ENCODE results near the gene KRTAP5-7. TPM values are rescaled to one million over a fixed set of nuclear protein-coding genes. Genes with fewer than 3 reads are reported as not detected.
"Not testable (repeated sequence)": the region's sequence is repeated elsewhere in the genome, so short reads cannot be mapped to it uniquely, and the experiment has no call there.

The KRTAP5-7 gene, protein sequence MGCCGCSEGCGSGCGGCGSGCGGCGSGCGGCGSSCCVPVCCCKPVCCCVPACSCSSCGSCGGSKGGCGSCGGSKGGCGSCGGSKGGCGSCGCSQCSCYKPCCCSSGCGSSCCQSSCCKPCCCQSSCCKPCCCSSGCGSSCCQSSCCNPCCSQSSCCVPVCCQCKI
- not detected for total RNA-seq
- long read RNA-seq, result 0 reads

DNA sequence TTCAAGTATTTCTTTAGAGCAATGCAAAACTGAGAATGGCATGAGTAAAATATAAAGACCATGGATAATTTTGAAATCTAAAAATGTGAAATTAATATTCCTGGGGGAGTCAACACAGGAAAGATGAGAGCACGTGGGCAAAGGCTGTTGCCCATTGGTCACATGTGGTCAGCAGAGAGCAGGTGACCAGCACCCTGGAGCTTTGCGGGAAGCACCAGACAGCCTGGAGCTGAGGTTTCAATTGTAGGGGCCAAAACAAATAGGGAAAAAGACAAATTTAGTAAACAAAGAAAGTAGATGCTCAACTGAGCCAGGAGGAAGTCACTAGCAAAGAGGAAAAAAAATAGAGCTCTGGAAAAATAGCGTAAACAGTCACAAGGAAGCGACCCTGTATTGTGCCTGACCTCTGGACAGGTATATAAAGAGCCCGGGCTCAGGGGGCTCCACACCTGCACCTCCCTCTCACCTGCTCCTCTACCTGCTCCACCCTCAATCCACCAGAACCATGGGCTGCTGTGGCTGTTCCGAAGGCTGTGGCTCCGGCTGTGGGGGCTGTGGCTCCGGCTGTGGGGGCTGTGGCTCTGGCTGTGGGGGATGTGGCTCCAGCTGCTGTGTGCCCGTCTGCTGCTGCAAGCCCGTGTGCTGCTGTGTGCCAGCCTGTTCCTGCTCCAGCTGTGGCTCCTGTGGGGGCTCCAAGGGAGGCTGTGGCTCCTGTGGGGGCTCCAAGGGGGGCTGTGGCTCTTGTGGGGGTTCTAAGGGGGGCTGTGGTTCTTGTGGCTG, at the start of gene KRTAP5-7:
Gene KRTAP5-7, plus strand, starts transcription at position 472 of the 780 bp plus-strand sequence. Its CDS starts 34 bp downstream, at position 506.
- ATAC-seq; intact Hi-C loops (cut with DNase I); DNase-seq: not testable (repeated sequence)

DNA sequence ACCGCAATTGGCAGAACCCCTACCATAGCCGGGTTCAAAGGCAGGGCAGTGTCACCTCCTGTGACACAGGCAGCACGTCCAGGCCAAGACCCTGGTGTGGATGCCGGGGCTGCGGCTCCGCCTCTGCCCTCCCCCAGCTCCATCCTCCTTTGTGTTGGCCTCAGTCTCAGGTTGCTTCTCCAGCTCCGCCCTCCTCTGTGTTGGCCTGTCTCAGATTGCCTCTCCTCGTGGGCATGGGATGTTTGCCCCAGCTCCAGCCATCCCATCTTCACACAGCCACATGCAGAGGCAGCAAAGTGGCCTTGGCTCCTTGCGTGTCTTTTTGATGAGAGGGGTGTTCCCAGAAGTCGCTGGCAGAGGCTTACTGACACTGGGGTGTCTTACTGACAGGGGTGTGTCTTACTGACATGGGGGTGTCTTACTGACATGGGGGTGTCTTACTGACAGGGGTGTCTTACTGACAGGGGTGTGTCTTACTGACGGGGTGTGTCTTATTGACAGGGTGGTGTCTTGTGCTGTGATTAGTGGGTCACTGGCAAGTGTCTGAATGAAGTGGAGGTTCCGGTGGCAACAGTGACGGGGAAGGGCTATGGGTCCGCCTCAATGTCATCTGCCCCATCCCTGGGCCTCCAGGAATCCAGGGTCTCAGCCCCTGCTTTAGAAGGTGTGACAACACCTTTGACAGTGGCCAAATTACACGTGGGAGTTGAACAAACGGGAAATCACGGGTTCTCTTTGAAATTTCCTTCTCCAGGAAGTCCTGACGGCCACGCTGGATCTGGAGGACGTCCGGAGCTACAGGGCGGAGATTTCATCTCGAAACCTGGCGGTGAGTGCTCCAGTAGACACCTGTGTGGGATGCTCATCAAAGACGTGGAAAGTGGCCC, 49.2 kb upstream of the KRTAP5-7 start:
- no peak for ATAC-seq
- intact Hi-C loops (cut with DNase I), result no loop called here
- DNase-seq, result no peak

DNA sequence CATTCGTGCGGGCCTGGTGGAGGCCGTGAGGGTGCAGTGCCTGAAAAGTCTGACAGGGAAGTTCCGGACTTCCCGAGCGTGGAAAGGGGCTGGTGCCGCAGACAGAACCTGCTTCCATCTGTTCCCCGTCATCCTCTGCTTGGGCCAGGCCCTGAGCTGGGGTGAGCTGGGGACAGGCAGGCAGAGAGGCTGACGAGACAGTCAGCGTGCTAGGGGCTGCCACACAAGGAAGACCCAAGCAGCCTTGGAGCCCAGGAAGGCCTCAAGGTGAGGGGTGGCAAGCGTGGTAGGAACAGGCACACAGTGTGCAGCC, 48.6 kb upstream of the KRTAP5-7 start:
- DNase-seq, result no peak
- ATAC-seq, result no peak
- intact Hi-C loops (cut with DNase I), result no loop called here

DNA sequence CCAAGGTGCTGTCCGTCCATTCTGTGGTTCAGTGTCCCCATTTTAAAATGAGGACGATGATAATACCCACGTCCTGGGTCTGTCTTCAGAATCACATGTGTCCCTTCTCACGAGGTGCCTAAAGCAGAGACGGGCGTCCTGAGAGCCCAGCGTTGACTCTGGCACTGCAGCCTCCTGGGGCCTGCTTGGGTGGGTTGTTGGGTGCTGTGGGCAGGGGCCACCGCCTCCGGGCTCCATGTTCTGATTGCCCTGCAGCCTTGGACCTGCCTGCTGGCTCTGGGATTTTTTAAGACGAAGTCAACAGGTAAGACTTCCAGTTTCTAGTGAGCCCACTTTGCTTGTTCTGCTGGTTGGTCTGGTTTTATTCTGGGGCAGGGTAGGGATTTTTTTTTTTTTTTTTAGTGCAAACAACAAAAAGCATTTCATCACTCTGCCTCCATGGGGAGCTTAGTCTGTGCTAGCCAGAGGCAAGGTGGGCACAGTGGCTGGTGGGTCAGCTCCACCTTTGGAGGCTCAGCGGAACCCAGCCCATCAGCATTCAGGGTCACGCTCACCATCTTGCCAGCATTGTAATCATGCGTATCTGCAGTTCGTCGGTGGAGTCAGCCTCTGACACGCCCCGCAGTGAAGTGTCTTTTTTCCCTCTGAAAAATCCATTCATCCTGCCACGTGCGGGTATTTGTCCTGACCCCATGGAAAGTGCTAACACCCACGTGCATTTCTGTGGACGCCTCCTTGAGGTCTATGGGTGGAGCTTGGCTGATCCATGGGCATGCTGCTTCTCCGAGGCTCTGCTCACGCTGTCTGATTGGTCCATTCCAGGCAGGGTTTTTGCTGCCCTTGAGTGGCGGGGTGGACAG, 45.7 kb upstream of the KRTAP5-7 start:
- peak; percentile 13 for DNase-seq
- intact Hi-C loops (cut with DNase I), result no loop called here
- ATAC-seq, result no peak

DNA sequence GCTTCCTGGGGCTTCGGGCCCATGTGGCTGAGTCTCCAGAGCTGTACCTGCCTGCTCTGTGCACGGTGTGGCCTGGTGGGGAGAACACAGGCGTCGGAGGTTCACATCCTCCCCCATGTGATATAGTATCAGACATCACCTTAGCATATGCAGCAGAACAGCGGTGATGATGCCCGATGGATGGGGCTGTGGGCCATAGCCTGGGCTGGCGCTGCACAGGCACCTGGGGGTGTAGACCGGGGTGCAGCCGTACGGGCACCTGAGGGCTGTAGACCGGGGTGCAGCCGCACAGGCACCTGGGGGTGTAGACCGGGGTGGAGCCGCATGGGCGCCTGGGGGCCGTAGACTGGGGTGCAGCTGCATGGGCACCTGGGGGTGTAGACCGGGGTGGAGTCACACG, 44.9 kb upstream of the KRTAP5-7 start:
- ATAC-seq (no peak), DNase-seq (peak; percentile 22)
- intact Hi-C loops (cut with DNase I), result no loop called here

DNA sequence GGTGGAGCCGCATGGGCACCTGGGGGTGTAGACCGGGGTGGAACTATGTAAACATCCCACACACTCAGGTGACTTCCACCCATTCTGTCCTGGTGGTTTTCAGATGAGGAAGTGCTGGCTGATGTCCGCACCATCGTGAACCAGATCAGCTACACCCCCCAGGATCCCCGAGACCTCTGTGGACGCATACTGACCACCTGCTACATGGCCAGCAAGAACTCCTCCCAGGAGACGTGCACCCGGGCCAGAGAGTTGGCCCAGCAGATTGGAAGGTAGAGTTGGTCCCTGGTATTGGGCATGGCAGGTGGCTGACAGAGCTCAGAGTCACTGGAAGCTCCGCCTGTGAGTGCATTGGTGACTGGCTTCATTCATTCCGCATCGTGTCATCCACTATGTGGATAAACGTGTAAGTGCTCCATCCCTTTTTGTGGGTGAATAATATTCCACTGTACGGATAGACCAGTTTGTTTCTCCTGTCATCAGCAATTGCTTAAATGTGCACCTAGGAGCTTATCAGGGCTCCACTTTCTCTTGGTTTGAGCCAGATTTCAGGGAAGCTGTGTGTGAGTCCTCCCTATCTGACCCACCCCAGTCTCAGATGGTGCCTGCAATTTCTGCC, 44.2 kb upstream of the KRTAP5-7 start:
- intact Hi-C loops (cut with DNase I), result no loop called here
- DNase-seq (no peak), ATAC-seq (no peak)

DNA sequence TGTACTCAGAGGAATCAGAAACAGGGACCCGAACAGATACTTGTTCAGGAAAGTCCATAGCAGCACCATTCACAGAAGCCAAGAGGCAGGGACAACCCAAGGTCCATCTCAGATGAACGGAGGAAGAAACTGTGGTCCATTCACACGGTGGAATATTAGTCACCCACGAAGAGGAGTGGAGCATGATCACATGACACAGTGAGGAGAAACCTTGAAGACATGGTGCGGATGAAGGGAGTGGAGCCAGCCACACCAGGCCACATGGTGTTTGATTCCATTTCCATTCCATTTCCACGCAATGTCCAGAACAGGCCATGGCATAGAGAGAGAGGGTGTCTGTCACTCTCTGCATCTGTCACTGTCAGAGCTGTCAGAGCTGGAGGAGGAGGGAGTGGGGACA, 43.4 kb upstream of the KRTAP5-7 start:
- no peak for DNase-seq
- intact Hi-C loops (cut with DNase I), result no loop called here

DNA sequence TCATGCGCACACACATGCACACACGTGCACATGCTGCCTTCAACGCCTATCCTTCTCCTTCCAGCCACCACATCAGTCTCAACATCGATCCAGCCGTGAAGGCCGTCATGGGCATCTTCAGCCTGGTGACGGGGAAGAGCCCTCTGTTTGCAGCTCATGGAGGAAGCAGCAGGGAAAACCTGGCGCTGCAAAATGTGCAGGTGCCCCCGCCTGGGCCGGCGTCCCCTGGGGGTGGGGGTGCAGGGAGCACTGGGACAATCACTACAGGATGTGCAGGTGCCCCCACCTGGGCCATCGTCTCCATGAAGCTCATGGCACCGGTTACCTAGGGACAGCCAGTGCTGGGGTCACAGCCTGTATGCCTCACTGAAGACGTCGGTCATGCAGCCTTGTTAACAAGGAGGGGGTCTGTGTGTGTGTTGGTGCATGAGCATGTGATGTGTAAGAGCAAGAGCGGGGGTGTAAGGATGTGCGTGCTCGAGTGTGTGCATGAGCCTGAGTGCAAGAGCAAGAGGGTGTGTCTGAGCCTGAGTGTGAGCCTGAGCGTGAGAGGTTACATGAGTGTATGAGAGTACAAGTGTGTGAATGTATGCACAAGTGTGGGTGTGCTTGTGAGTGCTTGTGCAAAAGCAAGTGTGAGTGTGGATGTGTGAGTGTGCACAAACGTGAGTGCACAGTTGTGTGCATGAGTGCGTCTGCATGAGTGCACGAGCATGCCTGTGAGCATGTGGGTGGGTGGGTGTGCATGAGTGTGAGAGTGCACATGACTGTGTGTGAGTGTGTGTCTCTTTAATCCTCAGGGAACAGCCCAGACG, 42.6 kb upstream of the KRTAP5-7 start:
- ATAC-seq (no peak), DNase-seq (no peak)
- intact Hi-C loops (cut with DNase I), result no loop called here

More for the DNA sequence above, 43.4 kb upstream of the KRTAP5-7 start:
- no peak for ATAC-seq

DNA sequence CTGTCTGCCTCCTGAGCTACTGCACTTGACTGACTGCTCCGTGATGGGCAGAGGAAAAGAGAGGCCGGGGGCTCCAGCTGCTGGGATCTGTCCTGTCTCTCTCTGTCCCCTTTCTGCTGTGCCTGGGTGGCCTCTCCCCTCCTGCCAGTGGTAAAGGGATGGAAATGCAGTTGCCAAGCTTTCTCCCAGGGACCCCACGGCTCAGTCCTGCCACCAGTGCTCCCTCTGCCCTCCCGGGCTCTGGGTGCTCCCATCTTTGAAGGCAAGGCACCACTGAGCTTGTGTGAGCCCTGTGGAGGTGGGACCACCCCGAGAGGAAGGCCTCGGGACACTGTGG, 42.0 kb upstream of the KRTAP5-7 start:
- DNase-seq (no peak), ATAC-seq (no peak)
- intact Hi-C loops (cut with DNase I), result no loop called here

DNA sequence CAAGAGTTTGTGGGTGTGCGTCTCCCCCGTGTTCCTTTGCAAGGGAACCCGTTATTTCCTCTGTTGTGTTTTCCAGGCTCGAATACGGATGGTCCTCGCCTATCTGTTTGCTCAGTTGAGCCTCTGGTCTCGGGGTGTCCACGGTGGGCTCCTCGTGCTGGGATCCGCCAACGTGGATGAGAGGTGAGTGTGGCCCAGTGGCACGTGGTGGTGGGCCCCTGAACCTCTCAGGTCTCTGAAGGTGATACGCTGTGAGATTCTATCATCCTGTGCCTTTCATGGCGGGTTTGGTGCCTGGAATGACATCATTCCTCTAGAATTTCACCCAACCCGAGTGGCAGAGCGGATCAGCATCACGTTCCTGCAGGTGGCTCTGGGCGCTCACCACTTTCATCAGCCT, 41.6 kb upstream of the KRTAP5-7 start:
- DNase-seq (no peak), ATAC-seq (no peak)
- intact Hi-C loops (cut with DNase I), result no loop called here

DNA sequence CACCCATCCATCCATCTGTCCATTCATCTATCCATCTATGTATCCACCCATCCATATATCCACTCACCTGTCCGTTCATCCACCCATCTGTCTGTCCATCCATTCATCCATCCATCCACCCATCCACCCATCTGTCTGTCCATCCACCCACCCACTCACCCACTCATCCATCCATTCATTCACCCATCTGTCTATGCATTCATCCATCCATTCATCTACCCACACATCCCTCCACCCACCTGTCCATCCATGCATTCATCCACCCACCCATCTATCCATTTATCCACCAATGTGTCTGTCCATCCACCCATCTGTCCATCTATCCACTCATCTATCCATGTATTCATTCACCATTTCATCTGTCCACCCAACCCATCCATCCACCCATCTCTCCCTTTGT, 40.7 kb upstream of the KRTAP5-7 start:
- ATAC-seq (no peak), DNase-seq (no peak)
- intact Hi-C loops (cut with DNase I), result no loop called here

DNA sequence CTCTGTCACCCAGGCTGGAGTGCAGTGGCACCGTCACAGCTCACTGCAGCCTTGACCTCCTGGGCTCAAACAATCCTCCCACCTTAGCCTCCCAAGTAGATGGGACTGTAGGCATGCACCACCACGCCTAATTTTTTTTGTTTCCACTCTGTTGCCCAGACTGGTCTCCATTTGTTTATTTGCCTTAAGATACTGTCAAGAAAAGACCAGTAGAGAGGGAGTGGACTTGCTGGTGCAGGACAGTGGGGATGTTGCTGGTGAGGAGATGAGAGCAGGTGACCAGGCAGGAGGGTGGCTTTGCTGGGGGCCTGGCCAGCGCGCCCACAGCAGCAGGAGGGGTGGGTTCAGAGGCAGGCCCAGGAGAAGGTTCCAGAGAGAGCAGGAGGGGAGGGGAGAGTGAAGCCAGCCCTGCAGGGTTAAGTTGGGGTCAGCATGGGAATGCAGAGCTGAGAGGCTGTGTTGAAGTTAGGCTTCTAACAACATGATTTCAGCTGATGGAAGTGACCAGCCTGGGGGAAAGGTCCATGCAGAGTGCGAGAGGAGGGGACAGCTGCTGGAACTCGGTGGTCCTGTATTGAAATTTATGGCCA, 38.3 kb upstream of the KRTAP5-7 start:
- intact Hi-C loops (cut with DNase I), result no loop called here
- ATAC-seq (no peak), DNase-seq (no peak)

DNA sequence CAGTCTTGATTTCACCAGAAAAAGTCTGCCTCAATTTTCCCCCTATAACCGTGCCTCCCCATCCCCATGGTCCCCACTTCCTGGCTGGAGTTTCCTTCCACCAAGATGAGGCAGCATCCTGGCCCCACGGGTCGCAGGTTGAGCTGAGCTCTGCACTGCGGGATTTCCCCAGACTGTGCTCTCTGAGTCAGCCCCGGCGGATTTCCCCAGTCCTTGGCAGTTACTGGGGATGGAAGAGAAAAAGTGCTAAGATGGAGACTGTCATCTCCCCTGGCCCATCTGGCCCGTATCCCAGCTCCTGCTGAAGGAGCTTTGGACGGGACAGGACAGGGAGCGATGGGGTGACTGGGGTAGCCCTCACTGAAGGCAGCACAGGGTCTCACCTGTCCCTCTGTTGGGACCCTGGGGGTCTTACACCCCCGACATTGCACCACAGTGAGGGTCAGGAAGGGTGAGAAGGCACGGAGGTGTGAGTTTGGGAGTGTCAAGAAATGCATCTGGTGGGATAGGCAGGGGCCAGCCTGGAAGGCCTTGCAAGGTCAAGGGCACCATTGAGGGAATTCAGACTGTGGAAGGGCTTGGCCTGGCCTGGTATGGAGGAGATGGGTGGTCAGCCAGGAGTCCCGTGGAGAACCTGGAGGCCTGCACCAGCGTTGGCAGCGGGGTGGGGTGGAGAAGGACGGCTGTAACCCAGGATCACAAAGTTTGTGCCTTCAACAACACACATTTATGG, 37.6 kb upstream of the KRTAP5-7 start:
- ATAC-seq (peak; percentile 27 to 41), DNase-seq (no peak)
- intact Hi-C loops (cut with DNase I), result no loop called here

DNA sequence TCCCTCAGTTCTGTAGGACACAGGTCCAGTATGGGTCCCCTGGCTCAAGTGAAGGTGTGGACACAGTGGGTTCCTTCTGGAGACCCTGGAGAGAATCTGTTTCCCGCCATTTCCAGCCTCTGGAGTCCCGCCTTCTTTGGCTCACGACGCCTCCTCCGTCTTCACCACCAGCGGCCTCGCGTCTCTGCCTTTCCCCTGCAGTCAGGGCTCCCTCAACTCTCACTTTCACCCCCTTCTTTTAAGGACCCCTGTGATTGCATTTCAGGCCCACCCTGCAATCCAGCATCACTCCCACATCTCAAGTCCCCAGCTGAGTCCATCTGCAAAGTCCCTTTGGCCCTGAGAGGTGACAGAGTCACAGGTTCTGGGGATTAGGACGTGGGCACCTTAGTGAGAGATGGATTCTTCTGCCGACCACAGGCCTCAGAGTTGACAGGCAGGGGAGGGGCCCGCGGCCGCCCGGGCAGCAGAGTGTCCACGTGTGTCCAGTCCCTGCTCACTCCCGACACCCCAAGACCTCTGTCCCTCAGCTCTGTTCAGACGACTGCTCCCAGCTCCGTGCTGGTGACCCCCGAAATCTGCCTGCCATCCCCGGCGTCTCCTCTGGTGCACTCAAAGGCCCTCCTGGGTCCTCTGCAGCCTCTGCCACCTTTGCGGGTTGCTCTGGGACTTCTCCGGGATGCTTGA, 36.9 kb upstream of the KRTAP5-7 start:
- no peak for DNase-seq
- ATAC-seq, result no peak
- intact Hi-C loops (cut with DNase I), result no loop called here

DNA sequence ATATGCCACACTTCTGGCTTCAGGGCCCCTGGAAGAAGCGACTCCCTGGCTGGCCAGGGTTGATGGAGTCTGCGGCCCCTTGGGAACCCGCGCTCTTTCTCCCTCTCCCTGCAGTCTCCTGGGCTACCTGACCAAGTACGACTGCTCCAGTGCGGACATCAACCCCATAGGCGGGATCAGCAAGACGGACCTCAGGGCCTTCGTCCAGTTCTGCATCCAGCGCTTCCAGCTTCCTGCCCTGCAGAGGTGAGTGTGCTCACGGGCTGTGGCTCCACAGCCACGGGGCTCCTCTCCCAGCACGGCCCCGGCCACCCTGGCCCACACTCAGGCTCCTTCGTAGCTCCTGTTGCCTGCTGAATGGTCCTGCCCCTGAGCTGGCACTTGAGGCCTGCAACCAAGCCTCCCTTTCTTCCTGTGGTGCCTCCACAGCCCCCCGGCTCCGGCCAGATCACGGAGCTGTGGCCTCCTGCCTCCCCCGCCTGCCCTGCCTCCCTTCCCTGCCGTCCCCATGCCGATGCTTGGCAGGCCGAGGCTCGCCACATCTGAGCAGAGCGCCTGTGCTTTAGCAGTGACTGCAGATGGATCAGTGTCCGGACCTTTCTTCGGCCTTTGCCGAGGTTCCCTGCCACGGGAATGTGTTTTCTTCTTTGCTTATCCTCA, 36.2 kb upstream of the KRTAP5-7 start:
- DNase-seq (no peak), ATAC-seq (no peak)
- intact Hi-C loops (cut with DNase I), result no loop called here

DNA sequence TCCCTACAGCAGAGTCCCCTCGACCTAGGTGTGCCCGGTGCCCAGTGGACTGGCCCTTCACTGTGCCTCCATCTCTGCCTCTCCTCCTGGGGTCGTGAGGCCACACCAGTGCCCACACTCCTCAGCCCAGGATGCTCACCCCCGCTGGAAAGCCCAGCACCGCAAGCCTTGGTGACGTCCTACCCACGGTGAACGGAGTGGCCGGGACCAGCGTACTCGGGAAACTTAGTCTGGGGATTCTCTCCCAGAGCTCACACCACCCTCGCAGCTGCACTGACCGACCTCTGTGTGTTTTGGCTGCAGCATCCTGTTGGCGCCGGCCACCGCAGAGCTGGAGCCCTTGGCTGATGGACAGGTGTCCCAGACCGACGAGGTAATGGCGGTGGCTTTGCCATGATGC, 35.5 kb upstream of the KRTAP5-7 start:
- ATAC-seq, result no peak
- DNase-seq, result no peak
- intact Hi-C loops (cut with DNase I), result no loop called here
